Breast epithelium (tissue), 3 donors: ENCODE measurements around the gene KNOP1.

Experiments
- POLR2A ChIP-seq: fragments of 450-650 bp; IDR thresholded peaks from one replicate; pipeline ENCODE4 v1.6.1; 2016; ENCODE audit warnings: antibody characterized with exemption, mild to moderate bottlenecking, moderate library complexity
- POLR2AphosphoS5 ChIP-seq, 3 donors: sonication (generic); formaldehyde crosslinking; IDR thresholded peaks; one replicate each; pipeline ENCODE4 v1.6.1; 2017; ENCODE audit warnings: antibody characterized with exemption in 3 of 3
- TF ChIP-seq, protein P1 (sequence below), 3 donors: fragments of 450-650 bp; IDR thresholded peaks; one replicate each; pipeline ENCODE4 v1.5.1; 2016 to 2017; ENCODE audit warnings: antibody characterized with exemption in 3 of 3, mild to moderate bottlenecking in 3 of 3, moderate library complexity in 3 of 3

DNA sequence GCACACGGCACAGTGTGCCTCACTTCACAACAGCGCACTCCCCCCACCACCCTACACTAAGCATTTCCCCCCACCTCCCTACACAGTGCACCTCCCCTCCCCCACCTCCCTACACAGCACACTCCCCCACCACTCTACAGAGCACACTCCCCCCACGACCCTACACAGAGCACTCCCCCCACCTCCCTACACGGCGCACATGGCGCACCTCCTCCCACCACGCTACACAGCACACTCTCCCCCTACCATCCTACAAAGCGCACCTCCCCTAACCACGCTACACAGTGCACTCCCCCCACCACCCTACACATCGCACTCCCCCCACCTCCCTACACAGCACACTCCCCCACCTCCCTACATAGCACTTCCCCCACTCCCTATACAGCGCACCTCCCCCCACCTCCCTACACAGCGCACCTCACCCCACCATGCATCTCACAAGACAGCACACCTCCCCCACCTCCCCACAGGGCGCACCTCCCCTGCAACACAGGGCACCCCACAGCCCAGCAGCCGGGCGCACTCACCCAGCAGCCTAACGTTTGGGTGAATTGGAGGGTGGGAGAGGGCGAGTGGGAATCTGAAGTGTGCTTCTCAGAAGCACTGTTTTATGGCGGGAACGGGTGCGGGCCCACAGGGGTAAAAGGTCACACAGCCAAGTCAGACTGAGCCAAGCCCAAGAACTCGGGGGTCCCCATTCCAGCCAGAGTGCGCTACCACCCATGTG is 10.3 kb downstream of the KNOP1 start:
- TF ChIP-seq, protein P1, sequence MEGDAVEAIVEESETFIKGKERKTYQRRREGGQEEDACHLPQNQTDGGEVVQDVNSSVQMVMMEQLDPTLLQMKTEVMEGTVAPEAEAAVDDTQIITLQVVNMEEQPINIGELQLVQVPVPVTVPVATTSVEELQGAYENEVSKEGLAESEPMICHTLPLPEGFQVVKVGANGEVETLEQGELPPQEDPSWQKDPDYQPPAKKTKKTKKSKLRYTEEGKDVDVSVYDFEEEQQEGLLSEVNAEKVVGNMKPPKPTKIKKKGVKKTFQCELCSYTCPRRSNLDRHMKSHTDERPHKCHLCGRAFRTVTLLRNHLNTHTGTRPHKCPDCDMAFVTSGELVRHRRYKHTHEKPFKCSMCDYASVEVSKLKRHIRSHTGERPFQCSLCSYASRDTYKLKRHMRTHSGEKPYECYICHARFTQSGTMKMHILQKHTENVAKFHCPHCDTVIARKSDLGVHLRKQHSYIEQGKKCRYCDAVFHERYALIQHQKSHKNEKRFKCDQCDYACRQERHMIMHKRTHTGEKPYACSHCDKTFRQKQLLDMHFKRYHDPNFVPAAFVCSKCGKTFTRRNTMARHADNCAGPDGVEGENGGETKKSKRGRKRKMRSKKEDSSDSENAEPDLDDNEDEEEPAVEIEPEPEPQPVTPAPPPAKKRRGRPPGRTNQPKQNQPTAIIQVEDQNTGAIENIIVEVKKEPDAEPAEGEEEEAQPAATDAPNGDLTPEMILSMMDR (IDR thresholded peaks at IDR 0.05), result no peak
- TF ChIP-seq POLR2A, result no peak
- no peak for TF ChIP-seq POLR2AphosphoS5 (IDR thresholded peaks at IDR 0.05)
